ENCODE results near the gene BBS1. TPM values are rescaled to one million over a fixed set of nuclear protein-coding genes. Genes with fewer than 3 reads are reported as not detected.

The BBS1 gene
- polyA plus RNA-seq, 1 of the 3 experiments (the other 2 are of a cell fraction) = 24.8 TPM

- H3K9me2 ChIP-seq = no peaks in the 10 kb centered on the region
- peaks cover 0 to 7% of the 10 kb centered on the region in 2 experiments; a peak in 1 of 4 replicates for H3K4me1 ChIP-seq (ENCODE audit: control insufficient read depth in 1 of 2, insufficient read depth in 2 of 2, low read depth in 1 of 2, low read length in 1 of 2)
- ChIA-PET CTCF (interaction anchor here (5.1 kb wide), 1 partner anchor 107 kb away, joined by 30 read pairs; the partner anchor contains the start of gene RBM4B), POLR2A (no interaction called here)
- 43% methylated on average over 2 of the region's 2 CpGs for WGBS (ENCODE audit: low lambda C conversion rate)
- H2AFZ ChIP-seq (ENCODE audit: low read depth) = no peak overlapping the region
- H3K27ac ChIP-seq (ENCODE audit: low read depth in 2 of 2, low read length in 1 of 2) = no peak overlapping the region
- H3K4me3 ChIP-seq (ENCODE audit: low read depth in 2 of 2, low read length in 1 of 2) = no peak overlapping the region
- H3K4me2 ChIP-seq = no peak overlapping the region
- TF ChIP-seq YY1 (IDR thresholded peaks at IDR 0.05; ENCODE audit: low read depth) = no peak
- no peak for TF ChIP-seq SMC3 (IDR thresholded peaks at IDR 0.05; ENCODE audit: low read depth, low read length)
- TF ChIP-seq EZH2phosphoT487 (IDR thresholded peaks at IDR 0.05; ENCODE audit: borderline replicate concordance, low read depth) = no peak
- no peak for TF ChIP-seq RAD21 (IDR thresholded peaks at IDR 0.05; ENCODE audit: low read length)
- H3F3A ChIP-seq (replicated peaks; ENCODE audit: insufficient read depth) = no peaks in the 10 kb centered on the region
- no peaks in the 10 kb centered on the region; the same call in 1 of the 2 replicates for H3K27me3 ChIP-seq (ENCODE audit: insufficient read depth)
- no peak for DNase-seq
- no peak overlapping the region for H3K9ac ChIP-seq
- no peaks in the 10 kb centered on the region for H3K79me2 ChIP-seq (ENCODE audit: insufficient read depth)
- H3K36me3 ChIP-seq (replicated peaks in 1 of 2; ENCODE audit: control insufficient read depth in 1 of 2, insufficient read depth in 2 of 2, low read length in 1 of 2) = no peaks in the 10 kb centered on the region
- no peaks in the 10 kb centered on the region for H3K9me3 ChIP-seq
- no peaks in the 10 kb centered on the region for H4K20me1 ChIP-seq (ENCODE audit: insufficient read depth)
Measured at GRCh38 chr11:66570850-66571180, 60.4 kb downstream of the BBS1 start.

GRCh38 chr11:66579017-66579606, 68.7 kb downstream of the BBS1 start:
- no peaks in the 10 kb centered on the region for H3K9me2 ChIP-seq
- peak; percentile 77 for TF ChIP-seq RAD21 (IDR thresholded peaks at IDR 0.05; ENCODE audit: low read length)
- peak; percentile 89 for TF ChIP-seq SMC3 (IDR thresholded peaks at IDR 0.05; ENCODE audit: low read depth, low read length)
- TF ChIP-seq MAX (IDR thresholded peaks at IDR 0.05; ENCODE audit: low read depth) = peak; percentile 67
- no peak for TF ChIP-seq RCOR1 (IDR thresholded peaks at IDR 0.05; ENCODE audit: low read length)
- TF ChIP-seq FOXJ3 (CRISPR knock-in tag; IDR thresholded peaks at IDR 0.05) = no peak
- TF ChIP-seq CTCF (IDR thresholded peaks at IDR 0.05) = peak; percentile 81
- TF ChIP-seq MXI1 (IDR thresholded peaks at IDR 0.05; ENCODE audit: low read depth, low read length) = peak; percentile 29; the same call in 1 of the 2 replicates
- 0 out of 2 replicates have a peak, but pooled peaks have one; percentile 33 for TF ChIP-seq NRF1 (IDR thresholded peaks at IDR 0.05; ENCODE audit: low read depth, low read length)
- no peak overlapping the region for H3K4me3 ChIP-seq (ENCODE audit: low read depth in 2 of 2, low read length in 1 of 2)
- ChIA-PET CTCF (interaction anchor here (0.6 to 5.3 kb wide), 24 partner anchors 10 to 255 kb away, joined by 3 to 54 read pairs (median 4); partner anchors contain the start of genes ACTN3, CCDC87, CCS and CTSF), POLR2A (interaction anchor here (4.3 kb wide), 1 partner anchor 99 kb away, joined by 21 read pairs; the partner anchor contains the start of gene RBM4B)
- no peaks in the 10 kb centered on the region for H3K9me3 ChIP-seq
- no peak overlapping the region for H3K27ac ChIP-seq (ENCODE audit: low read depth in 2 of 2, low read length in 1 of 2)
- WGBS (ENCODE audit: low lambda C conversion rate) = 23% methylated on average over 19 of the region's 25 CpGs
- H3K36me3 ChIP-seq (replicated peaks in 1 of 2; ENCODE audit: control insufficient read depth in 1 of 2, insufficient read depth in 2 of 2, low read length in 1 of 2) = no peaks in the 10 kb centered on the region
- H3K9ac ChIP-seq = no peak overlapping the region
- DNase-seq = peak; percentile 90
- peaks cover 0 to 2% of the 10 kb centered on the region in 2 experiments; a peak in 1 of 4 replicates for H3K4me1 ChIP-seq (ENCODE audit: control insufficient read depth in 1 of 2, insufficient read depth in 2 of 2, low read depth in 1 of 2, low read length in 1 of 2)
- H3K4me2 ChIP-seq = peak overlapping the region; percentile 11; the same call in 1 of the 2 replicates
- no peaks in the 10 kb centered on the region for H3F3A ChIP-seq (replicated peaks; ENCODE audit: insufficient read depth)
- H2AFZ ChIP-seq (ENCODE audit: low read depth) = peak overlapping the region; percentile 1; the same call in 1 of the 2 replicates
- H3K79me2 ChIP-seq (ENCODE audit: insufficient read depth) = no peaks in the 10 kb centered on the region
- H4K20me1 ChIP-seq (ENCODE audit: insufficient read depth) = no peaks in the 10 kb centered on the region
- no peaks in the 10 kb centered on the region; the same call in 1 of the 2 replicates for H3K27me3 ChIP-seq (ENCODE audit: insufficient read depth)

Data from SK-N-SH (cell line).